GM12878 (cell line): ENCODE measurements around the gene DAPK2.

Experiments used
- BACH1 ChIP-seq: fragments of 450-650 bp; IDR thresholded peaks from 2 replicates; pipeline ENCODE4 v1.6.1; 2017; ENCODE audit warnings: mild to moderate bottlenecking, borderline replicate concordance
- CREB1 ChIP-seq: IDR thresholded peaks from 2 replicates; pipeline ENCODE4 v1.6.1; 2012; ENCODE audit warnings: low read depth, mild to moderate bottlenecking, inconsistent platforms
- CTCF ChIP-seq, 3 experiments: IDR thresholded peaks in 2 of 3; conservative IDR thresholded peaks in 1 of 3; 2 replicates each; pipeline ENCODE4 v1.5.1; 2011; ENCODE audit warnings: low read depth in 3 of 3, low read length in 3 of 3, mild to moderate bottlenecking in 3 of 3, control low read depth in 2 of 3, moderate library complexity in 2 of 3, inconsistent platforms in 1 of 3, mixed read lengths in 1 of 3; ENCODE audit not compliant: control insufficient read depth in 2 of 3, insufficient read depth in 1 of 3; ENCODE audit errors: extremely low read depth in 1 of 3
- JUND ChIP-seq: IDR thresholded peaks from 2 replicates; pipeline ENCODE4 v1.6.1; 2012; ENCODE audit warnings: low read depth, mild to moderate bottlenecking, low read length, improper control_type of control experiment, moderate library complexity
- MTA2 ChIP-seq: fragments of 450-650 bp; IDR thresholded peaks from 2 replicates; pipeline ENCODE4 v1.6.1; 2016; ENCODE audit warnings: low read depth, mild to moderate bottlenecking, moderate library complexity
- RELA ChIP-seq: fragments of 450-650 bp; IDR thresholded peaks from 2 replicates; pipeline ENCODE4 v1.8.0; 2014; ENCODE audit warnings: borderline replicate concordance; ENCODE audit not compliant: partially characterized antibody
- TARDBP ChIP-seq: IDR thresholded peaks from 2 replicates; pipeline ENCODE4 v1.6.1; 2016; ENCODE audit warnings: borderline replicate concordance
- TF ChIP-seq, protein P1 (sequence below): IDR thresholded peaks from 2 replicates; pipeline ENCODE4 v1.6.1; 2012; ENCODE audit warnings: low read depth, low read length, improper control_type of control experiment
- TF ChIP-seq, protein P2 (sequence below): fragments of 450-650 bp; IDR thresholded peaks from 2 replicates; pipeline ENCODE4 v1.6.1; 2017; ENCODE audit warnings: antibody characterized with exemption, mild to moderate bottlenecking, moderate library complexity
- TF ChIP-seq, protein P3 (sequence below): IDR thresholded peaks from 2 replicates; pipeline ENCODE4 v1.6.1; 2012; ENCODE audit warnings: mild to moderate bottlenecking, low read depth, low read length

DNA sequence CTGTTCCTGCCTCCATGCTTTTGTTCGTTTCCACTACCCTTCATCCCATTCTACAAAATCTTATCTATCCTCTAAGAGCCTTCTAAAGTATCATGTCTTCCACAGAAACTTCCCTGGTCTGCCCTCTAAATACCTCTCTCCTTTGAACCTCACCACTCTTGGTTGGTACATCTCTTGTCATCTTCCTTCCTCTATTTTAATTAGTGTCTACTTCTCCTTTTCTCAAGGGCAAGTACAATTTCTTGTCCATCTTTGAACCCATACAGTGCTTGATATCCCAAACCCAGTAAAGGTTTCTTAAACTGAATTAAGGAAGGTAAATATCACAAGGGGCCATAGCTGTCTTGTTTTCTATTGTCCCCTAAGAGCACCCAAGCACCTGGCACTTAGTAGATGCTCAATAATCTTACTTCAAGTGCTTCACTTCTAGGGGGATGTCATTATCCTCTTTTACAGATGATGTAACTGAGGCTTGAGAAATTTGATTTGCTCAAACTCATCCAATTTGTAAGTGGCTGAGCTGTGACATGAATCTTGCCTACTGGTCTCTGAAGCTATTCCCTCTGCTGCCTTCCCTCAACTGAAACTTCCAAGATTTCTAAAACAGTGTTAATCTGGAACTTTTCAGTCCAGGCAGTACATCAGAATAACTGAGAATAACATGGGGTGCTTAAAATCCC is 2.6 kb upstream of the DAPK2 start:
- TF ChIP-seq, protein P1, sequence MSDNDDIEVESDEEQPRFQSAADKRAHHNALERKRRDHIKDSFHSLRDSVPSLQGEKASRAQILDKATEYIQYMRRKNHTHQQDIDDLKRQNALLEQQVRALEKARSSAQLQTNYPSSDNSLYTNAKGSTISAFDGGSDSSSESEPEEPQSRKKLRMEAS: no peak
- TF ChIP-seq CTCF (IDR thresholded peaks at IDR 0.05 in 2 of 3, conservative IDR thresholded peaks at IDR 0.05 in 1 of 3; ENCODE audit: control insufficient read depth in 2 of 3, extremely low read depth in 1 of 3, insufficient read depth in 1 of 3, low read depth in 3 of 3, low read length in 3 of 3) (no peak), TARDBP (no peak), BACH1 (no peak), MTA2 (peak; percentile 65), RELA (no peak), JUND (no peak), CREB1 (no peak)
- TF ChIP-seq, protein P2, sequence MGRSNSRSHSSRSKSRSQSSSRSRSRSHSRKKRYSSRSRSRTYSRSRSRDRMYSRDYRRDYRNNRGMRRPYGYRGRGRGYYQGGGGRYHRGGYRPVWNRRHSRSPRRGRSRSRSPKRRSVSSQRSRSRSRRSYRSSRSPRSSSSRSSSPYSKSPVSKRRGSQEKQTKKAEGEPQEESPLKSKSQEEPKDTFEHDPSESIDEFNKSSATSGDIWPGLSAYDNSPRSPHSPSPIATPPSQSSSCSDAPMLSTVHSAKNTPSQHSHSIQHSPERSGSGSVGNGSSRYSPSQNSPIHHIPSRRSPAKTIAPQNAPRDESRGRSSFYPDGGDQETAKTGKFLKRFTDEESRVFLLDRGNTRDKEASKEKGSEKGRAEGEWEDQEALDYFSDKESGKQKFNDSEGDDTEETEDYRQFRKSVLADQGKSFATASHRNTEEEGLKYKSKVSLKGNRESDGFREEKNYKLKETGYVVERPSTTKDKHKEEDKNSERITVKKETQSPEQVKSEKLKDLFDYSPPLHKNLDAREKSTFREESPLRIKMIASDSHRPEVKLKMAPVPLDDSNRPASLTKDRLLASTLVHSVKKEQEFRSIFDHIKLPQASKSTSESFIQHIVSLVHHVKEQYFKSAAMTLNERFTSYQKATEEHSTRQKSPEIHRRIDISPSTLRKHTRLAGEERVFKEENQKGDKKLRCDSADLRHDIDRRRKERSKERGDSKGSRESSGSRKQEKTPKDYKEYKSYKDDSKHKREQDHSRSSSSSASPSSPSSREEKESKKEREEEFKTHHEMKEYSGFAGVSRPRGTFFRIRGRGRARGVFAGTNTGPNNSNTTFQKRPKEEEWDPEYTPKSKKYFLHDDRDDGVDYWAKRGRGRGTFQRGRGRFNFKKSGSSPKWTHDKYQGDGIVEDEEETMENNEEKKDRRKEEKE: no peak
- TF ChIP-seq, protein P3, sequence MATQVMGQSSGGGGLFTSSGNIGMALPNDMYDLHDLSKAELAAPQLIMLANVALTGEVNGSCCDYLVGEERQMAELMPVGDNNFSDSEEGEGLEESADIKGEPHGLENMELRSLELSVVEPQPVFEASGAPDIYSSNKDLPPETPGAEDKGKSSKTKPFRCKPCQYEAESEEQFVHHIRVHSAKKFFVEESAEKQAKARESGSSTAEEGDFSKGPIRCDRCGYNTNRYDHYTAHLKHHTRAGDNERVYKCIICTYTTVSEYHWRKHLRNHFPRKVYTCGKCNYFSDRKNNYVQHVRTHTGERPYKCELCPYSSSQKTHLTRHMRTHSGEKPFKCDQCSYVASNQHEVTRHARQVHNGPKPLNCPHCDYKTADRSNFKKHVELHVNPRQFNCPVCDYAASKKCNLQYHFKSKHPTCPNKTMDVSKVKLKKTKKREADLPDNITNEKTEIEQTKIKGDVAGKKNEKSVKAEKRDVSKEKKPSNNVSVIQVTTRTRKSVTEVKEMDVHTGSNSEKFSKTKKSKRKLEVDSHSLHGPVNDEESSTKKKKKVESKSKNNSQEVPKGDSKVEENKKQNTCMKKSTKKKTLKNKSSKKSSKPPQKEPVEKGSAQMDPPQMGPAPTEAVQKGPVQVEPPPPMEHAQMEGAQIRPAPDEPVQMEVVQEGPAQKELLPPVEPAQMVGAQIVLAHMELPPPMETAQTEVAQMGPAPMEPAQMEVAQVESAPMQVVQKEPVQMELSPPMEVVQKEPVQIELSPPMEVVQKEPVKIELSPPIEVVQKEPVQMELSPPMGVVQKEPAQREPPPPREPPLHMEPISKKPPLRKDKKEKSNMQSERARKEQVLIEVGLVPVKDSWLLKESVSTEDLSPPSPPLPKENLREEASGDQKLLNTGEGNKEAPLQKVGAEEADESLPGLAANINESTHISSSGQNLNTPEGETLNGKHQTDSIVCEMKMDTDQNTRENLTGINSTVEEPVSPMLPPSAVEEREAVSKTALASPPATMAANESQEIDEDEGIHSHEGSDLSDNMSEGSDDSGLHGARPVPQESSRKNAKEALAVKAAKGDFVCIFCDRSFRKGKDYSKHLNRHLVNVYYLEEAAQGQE: no peak
